ENCODE measurements around the gene SETD9. TPM values are rescaled to one million over a fixed set of nuclear protein-coding genes. Genes with fewer than 3 reads are reported as not detected.

SETD9 gene
- total and polyA plus RNA-seq, 9 of the 15 experiments (the other 6 are each of a cell fraction or from before 2014, with no cell fraction given), result 10.8 to 32.6 (median 19.8) TPM

GRCh38 chr5:56900858-56901578 lies 8.4 kb upstream of the SETD9 start:
- no peaks in the 10 kb centered on the region for H3K27me3 ChIP-seq (ENCODE audit: control insufficient read depth in 2 of 2, insufficient read depth in 2 of 2, low read length in 2 of 2)
- TF ChIP-seq POLR3G (IDR thresholded peaks at IDR 0.05; ENCODE audit: extremely low read depth, insufficient read length, insufficient replicate concordance) (no peak), RCOR1 (IDR thresholded peaks at IDR 0.05; ENCODE audit: borderline replicate concordance in 1 of 2, low read depth in 2 of 2, low read length in 2 of 2) (peak in 1 of 2 experiments; percentile 21; a peak in 1 of 4 replicates), ZNF174 (CRISPR knock-in tag; IDR thresholded peaks at IDR 0.05) (no peak), ARHGAP35 (IDR thresholded peaks at IDR 0.05; ENCODE audit: partially characterized antibody) (no peak), ARID2 (IDR thresholded peaks at IDR 0.05) (peak; percentile 64; the same call in 1 of the 2 replicates), GATAD2B (IDR thresholded peaks at IDR 0.05; ENCODE audit: borderline replicate concordance) (0 out of 2 replicates have a peak, but pooled peaks have one; percentile 26), SP1 (CRISPR knock-in tag; IDR thresholded peaks at IDR 0.05) (0 out of 2 replicates have a peak, but pooled peaks have one; percentile 29), RAD21 (CRISPR knock-in tag; conservative IDR thresholded peaks at IDR 0.05 in 1 of 2, IDR thresholded peaks at IDR 0.05 in 1 of 2) (peak; percentile 91 to 97), ZNF24 (IDR thresholded peaks at IDR 0.05) (peak; percentile 74; the same call in 1 of the 2 replicates), CTCF (IDR thresholded peaks at IDR 0.05 in 2 of 3, conservative IDR thresholded peaks at IDR 0.05 in 1 of 3; ENCODE audit: insufficient read depth in 2 of 3, low read depth in 1 of 3, low read length in 3 of 3) (peak; percentile 67 to 87 (median 71)), CREB5 (CRISPR knock-in tag; IDR thresholded peaks at IDR 0.05) (no peak), KDM1A (IDR thresholded peaks at IDR 0.05) (peak in 1 of 2 experiments; percentile 43; a peak in 2 of 4 replicates), ERF (CRISPR knock-in tag; IDR thresholded peaks at IDR 0.05) (no peak), CAMTA2 (CRISPR knock-in tag; conservative IDR thresholded peaks at IDR 0.05) (no peak), DEAF1 (CRISPR knock-in tag; IDR thresholded peaks at IDR 0.05) (peak; percentile 89), CEBPG (CRISPR knock-in tag; IDR thresholded peaks at IDR 0.05) (no peak), CEBPG (tag; conservative IDR thresholded peaks at IDR 0.05 in 1 of 2, IDR thresholded peaks at IDR 0.05 in 1 of 2) (peak; percentile 11 to 86; a peak in 2 of 4 replicates)

More at GRCh38 chr5:56900858-56901578, 8.4 kb upstream of the SETD9 start:
- no peak overlapping the region for H3K9ac ChIP-seq (ENCODE audit: insufficient read depth in 1 of 2, low read depth in 2 of 2, low read length in 2 of 2)
- ChIA-PET POLR2A (no interaction called here), CTCF (ENCODE audit: low intra/inter-chr PET ratio) (interaction anchor here (0.5 to 2.6 kb wide), 6 partner anchors 236 to 1561 kb away, joined by 3 to 21 read pairs (median 5); no protein-coding TSS in a partner anchor)
- no peaks in the 10 kb centered on the region for H3K9me1 ChIP-seq (ENCODE audit: control insufficient read depth, insufficient read depth, low read length)
- in situ Hi-C loops (cut with MboI) (loop anchor here (5.0 kb wide), 2 partner anchors 236 to 326 kb away; no protein-coding TSS in a partner anchor), intact Hi-C loops (cut with micrococcal nuclease) (loop anchor here (1.0 to 10.0 kb wide), 5 partner anchors 84 to 376 kb away; no protein-coding TSS in a partner anchor)
- no peaks in the 10 kb centered on the region for H3K4me1 ChIP-seq (replicated peaks in 1 of 2; ENCODE audit: control insufficient read depth in 2 of 2, insufficient read depth in 2 of 2, low read length in 2 of 2)
- H4K20me1 ChIP-seq (replicated peaks; ENCODE audit: control insufficient read depth, insufficient read depth, low read length), result no peaks in the 10 kb centered on the region
- no peaks in the 10 kb centered on the region for H3K9me3 ChIP-seq (replicated peaks; ENCODE audit: control insufficient read depth, insufficient read depth, low read depth, low read length)
- no TSS peak for BruUV-seq (replicated peaks)
- DNase-seq (ENCODE audit: extremely low read depth in 1 of 4, low spot score in 3 of 4) (peak; percentile 19 to 65 (median 32)), ATAC-seq (peak; percentile 83), FAIRE-seq (peak; percentile 94)
- H3K27ac ChIP-seq (ENCODE audit: extremely low read depth, low read depth, low read length), result no peak overlapping the region
- 15% methylated on average over 3 of the region's 3 CpGs for whole genome bisulfite sequencing (ENCODE audit: insufficient coverage, low coverage, missing lambda C conversion rate)
- H3K4me2 ChIP-seq (ENCODE audit: insufficient read depth, low read length), result no peak overlapping the region
- no peak overlapping the region for H2AFZ ChIP-seq (ENCODE audit: low read depth, low read length)
- H3K79me2 ChIP-seq (ENCODE audit: control insufficient read depth, insufficient read depth, low read length), result no peaks in the 10 kb centered on the region
- H3K4me3 ChIP-seq, result no peak overlapping the region
- no peaks in the 10 kb centered on the region; the same call in 2 of the 3 replicates for H3K36me3 ChIP-seq (ENCODE audit: control insufficient read depth, insufficient read depth, low read length)

Data from K562 (cell line).